Measurements from ENCODE around the gene AGAP2. TPM values are rescaled to one million over a fixed set of nuclear protein-coding genes. Genes with fewer than 3 reads are reported as not detected.

AGAP2 gene
- total and polyA plus RNA-seq, 2 of the 13 experiments (the other 11 are each of a cell fraction or from before 2014, with no cell fraction given), result 0.38 to 0.45 TPM

- TF ChIP-seq AHDC1 (CRISPR knock-in tag; IDR thresholded peaks at IDR 0.05; ENCODE audit: borderline replicate concordance) (no peak), POLR2G (IDR thresholded peaks at IDR 0.05; ENCODE audit: low read depth, low read length) (no peak), NR2F1 (CRISPR knock-in tag; IDR thresholded peaks at IDR 0.05) (no peak), ZNF547 (CRISPR knock-in tag; IDR thresholded peaks at IDR 0.05) (no peak), ZNF33B (CRISPR knock-in tag; IDR thresholded peaks at IDR 0.05) (no peak), ZNF580 (CRISPR knock-in tag; IDR thresholded peaks at IDR 0.05; ENCODE audit: borderline replicate concordance, low read depth) (peak; percentile 12; the same call in 1 of the 2 replicates), ZNF142 (CRISPR knock-in tag; IDR thresholded peaks at IDR 0.05) (0 out of 2 replicates have a peak, but pooled peaks have one; percentile 32), SNAI1 (CRISPR knock-in tag; IDR thresholded peaks at IDR 0.05; ENCODE audit: borderline replicate concordance) (no peak), MED13 (CRISPR knock-in tag; IDR thresholded peaks at IDR 0.05) (no peak), FOSL1 (CRISPR knock-in tag; IDR thresholded peaks at IDR 0.05; ENCODE audit: borderline replicate concordance) (no peak), MYPOP (CRISPR knock-in tag; IDR thresholded peaks at IDR 0.05) (peak; percentile 23; the same call in 1 of the 2 replicates)
Observed at GRCh38 chr12:57744194-57744776, 5.7 kb upstream of the AGAP2 start (continued).
